Coronary artery (tissue), 2 donors: ENCODE data around the gene TTC9C.
A peak's percentile ranks its signal among the peaks of the same experiment; 100 is the strongest.

Source experiments
- DNase-seq: peaks from one replicate; pipeline ENCODE4 v3.0.0-alpha.2; 2017; ENCODE audit warnings: low spot score
- H3K27ac ChIP-seq, 2 donors: fragments of 200-600 bp; sonication (generic); one replicate each; pipeline ENCODE4 v1.5.1; 2016 to 2019
- H3K4me3 ChIP-seq: fragments of 200-600 bp; sonication (generic); 2 replicates; pipeline ENCODE4 v1.5.1; 2016; ENCODE audit warnings: mild to moderate bottlenecking, moderate library complexity
- CTCF ChIP-seq: fragments of 200-600 bp; sonication (generic); IDR thresholded peaks from one replicate; pipeline ENCODE4 v1.5.1; 2019; ENCODE audit warnings: antibody characterized with exemption

The TTC9C gene

GRCh38 chr11:62719302-62719978 lies 8.8 kb upstream of the TTC9C start:
- Histone ChIP-seq H3K27ac (no peak overlapping the region), H3K4me3 (no peak overlapping the region)
- TF ChIP-seq CTCF: no peak
- DNase-seq: no peak

- TF ChIP-seq CTCF: no peak
- no peak overlapping the region for H3K4me3 ChIP-seq
- no peak for DNase-seq
- H3K27ac ChIP-seq: no peak overlapping the region
Measured at GRCh38 chr11:62721994-62722393, 6.3 kb upstream of the TTC9C start.

- Histone ChIP-seq H3K4me3 (peak overlapping the region; percentile 79), H3K27ac (no peak overlapping the region)
- no peak for DNase-seq
- no peak for TF ChIP-seq CTCF
Measured at GRCh38 chr11:62724171-62724570, 4.1 kb upstream of the TTC9C start.

- Histone ChIP-seq H3K4me3 (peak overlapping the region; percentile 79), H3K27ac (peak overlapping the region; percentile 87 to 96)
- no peak for DNase-seq
- no peak for TF ChIP-seq CTCF
Measured at GRCh38 chr11:62725646-62726045, 2.6 kb upstream of the TTC9C start.

GRCh38 chr11:62726156-62726914 lies 2.0 kb upstream of the TTC9C start:
- Histone ChIP-seq H3K27ac (peak overlapping the region; percentile 87 to 96), H3K4me3 (peak overlapping the region; percentile 79)
- TF ChIP-seq CTCF: no peak
- no peak for DNase-seq

GRCh38 chr11:62726915-62727164 lies 1.4 kb upstream of the TTC9C start:
- Histone ChIP-seq H3K4me3 (peak overlapping the region; percentile 79), H3K27ac (peak overlapping the region; percentile 87 to 96)
- no peak for TF ChIP-seq CTCF
- peak; percentile 91 for DNase-seq
